Activated CD4-positive, CD25-positive, alpha-beta regulatory T cell treated with anti-CD3 and anti-CD28 coated beads, Interleukin-2, amount 50 U/mL, for 24 hours (primary cell): ENCODE results near the gene RSPRY1.
"Not testable (repeated sequence)": the region's sequence is repeated elsewhere in the genome, so short reads cannot be mapped to it uniquely, and the experiment has no call there.

Experiments
- ATAC-seq, 2 donors: fragments of 150-1000 bp; cut with Tn5 transposase; one replicate each; pipeline ENCODE4 v1.10.0; 2021; ENCODE audit warnings: mild to moderate bottlenecking in 1 of 2, moderate library complexity in 1 of 2

Gene RSPRY1

DNA sequence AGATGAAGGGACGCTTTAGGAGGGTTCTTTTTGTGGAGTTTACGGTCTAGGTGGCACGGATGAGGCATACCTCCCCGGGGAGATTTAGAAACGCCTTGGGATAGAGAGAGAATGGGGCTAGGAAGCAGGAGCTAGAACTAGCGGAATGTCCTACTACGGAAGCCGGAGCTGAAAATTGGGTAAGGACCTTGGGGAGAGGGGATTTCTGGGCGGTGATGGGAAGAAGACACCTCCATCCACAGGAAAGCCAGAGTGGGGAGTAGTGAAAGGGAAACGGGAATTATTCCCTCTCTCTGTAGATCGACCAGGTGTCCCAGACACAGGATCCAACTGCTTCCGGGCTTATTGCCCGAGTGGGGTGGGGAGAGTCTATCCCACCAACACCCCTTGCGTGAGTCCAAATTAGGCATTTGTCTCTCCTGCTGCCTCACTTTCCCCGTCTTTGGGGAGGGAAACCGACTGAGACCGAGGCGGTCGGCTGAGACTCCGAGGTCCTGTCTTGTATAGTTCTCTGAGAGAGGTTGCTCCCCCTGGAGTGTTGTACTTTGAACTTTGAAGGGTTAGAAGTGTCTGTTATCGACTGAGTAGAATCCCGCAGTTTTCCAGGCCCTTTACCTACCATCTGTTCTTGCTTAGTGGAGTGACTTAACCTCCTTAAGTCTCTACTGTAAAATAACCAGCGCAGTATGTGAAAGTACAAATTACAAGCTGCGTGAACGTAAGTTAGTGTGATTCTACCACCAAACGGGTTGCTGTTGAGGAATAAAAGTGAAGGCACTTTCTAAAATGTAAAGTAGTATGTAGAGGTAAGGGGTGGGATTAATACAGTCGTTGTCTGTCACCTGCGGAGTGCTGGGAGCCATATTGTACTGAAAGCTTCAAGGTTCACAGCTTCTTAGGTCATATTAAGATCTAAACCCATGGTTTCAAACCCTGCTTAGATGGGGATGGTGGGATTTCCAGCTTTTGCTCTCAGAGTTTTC is 1.0 kb downstream of the RSPRY1 start:
- ATAC-seq, result no peak

DNA sequence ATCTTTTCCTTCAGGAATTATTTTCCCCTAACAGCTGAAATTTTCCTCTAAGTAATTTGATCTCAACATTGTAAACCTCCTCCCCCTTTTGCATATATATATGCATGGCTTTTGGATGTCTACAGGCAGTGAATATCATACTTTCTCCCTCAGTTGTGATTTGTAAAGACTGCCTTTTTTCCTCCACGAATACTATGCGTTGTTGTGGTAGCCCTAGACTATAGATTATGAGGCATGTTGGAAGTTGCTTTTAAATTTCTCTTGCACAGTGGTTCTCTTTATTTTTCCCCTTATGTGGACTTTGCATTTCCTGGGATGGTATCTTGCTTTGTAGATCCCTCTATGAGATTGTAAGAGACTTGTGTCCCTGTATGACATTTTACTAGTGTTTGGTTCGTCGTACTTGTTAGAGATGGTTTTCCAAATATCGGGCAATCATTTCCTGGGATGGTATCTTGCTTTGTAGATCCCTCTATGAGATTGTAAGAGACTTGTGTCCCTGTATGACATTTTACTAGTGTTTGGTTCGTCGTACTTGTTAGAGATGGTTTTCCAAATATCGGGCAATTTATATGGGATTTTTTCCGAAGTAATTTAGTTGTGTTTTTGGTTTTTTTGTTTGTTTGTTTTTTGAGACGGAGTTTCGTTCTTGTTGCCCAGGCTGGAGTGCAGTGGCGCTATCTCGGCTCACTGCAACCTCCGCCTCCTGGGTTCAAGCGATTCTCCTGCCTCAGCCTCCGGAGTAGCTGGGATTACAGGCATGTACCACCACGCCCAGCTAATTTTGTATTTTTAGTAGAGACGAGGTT is 2.0 kb downstream of the RSPRY1 start:
- not testable (repeated sequence) for ATAC-seq

DNA sequence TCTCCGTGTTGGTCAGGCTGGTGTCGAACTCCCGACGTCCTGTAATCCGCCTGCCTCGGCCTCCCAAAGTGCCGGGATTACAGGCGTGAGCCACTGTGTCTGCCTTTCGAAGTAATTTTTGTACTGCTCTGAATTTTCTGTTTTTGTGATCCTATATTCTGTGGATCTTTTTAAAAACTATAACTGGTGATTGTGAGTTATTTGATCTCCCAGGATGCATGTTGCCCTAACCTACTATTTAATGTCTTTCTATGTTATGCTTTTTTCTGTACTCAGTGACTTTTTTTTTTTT is 2.5 kb downstream of the RSPRY1 start:
- no peak for ATAC-seq

DNA sequence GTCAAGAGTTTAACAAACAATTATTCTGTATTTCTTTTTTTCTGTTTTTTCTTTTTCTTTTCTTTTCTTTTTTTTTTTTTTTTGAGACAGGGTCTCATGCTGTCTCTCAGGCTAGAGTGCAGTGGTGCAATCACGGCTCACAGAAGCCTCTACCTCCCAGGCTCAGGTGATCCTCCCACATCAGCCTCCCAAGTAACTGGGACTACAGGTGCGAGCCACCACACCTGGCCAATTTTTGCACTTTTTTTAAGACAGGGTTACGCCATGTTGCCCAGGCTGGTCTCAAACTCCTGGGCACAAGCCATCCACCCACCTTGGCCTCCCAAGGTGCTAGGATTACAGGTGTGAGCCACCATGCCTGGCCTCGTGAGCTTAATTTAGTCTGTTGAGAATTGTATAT is 3.4 kb downstream of the RSPRY1 start:
- ATAC-seq, result not testable (repeated sequence)

DNA sequence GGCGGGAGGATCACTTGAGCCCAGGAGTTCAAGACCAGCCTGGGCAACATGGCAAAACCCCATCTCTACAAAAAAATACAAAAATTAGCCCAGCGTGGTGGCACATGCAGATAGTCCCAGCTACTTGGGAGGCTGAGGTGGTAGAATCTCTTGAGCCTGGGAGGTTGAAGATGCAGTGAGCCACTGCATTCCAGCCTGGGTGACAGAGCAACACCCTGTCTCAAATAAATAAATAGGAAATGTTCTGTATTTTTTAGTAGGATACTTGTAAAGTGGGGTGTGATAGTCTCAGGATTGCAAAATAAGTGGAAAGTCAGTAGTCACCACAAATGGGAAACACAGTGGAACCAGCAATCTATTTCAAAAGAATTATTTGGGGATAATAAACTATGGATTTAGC is 4.0 kb downstream of the RSPRY1 start:
- ATAC-seq, result no peak

DNA sequence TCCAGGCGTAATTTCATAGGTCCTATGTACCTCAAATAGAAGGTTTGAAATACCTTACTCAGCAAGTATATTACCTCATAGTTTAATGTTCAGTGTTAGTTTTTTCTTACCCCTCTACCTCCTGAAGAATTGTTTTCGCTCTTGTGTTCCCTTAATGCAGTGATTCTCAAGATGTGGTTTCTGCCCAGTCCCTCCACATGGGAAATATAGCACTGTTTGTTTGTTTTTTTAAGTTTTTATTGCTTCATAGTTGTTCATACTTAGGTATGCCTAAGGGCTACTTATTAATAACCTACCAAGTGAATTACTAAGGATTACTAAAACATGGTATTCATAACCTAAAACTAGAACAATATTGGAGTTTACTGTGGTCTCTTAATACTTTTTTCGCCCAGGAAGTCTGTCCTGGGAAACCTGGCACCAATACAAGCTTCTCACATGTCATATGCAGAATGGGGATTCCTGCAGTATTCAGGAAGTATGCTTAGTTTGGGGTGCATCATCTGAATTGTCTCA is 5.0 kb downstream of the RSPRY1 start:
- ATAC-seq, result no peak

DNA sequence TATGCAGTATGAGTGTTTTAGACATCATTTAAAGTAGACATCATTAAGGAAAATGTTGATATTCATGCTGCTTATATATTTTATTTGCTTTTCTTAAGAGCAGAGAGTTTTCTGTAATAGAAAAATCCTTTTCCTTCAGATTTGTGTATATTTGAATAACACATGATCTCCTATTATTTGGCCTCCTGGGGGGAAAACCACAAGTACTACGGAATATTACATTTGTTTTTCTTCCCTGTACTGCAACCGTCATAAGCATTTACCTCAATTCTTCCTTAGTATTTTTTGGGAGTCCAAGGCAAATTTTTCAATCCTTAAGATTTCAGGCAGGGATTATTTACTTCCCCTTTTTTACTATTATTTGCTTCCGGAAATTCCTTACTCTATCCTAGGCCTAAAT is 6.0 kb downstream of the RSPRY1 start:
- ATAC-seq, result no peak

DNA sequence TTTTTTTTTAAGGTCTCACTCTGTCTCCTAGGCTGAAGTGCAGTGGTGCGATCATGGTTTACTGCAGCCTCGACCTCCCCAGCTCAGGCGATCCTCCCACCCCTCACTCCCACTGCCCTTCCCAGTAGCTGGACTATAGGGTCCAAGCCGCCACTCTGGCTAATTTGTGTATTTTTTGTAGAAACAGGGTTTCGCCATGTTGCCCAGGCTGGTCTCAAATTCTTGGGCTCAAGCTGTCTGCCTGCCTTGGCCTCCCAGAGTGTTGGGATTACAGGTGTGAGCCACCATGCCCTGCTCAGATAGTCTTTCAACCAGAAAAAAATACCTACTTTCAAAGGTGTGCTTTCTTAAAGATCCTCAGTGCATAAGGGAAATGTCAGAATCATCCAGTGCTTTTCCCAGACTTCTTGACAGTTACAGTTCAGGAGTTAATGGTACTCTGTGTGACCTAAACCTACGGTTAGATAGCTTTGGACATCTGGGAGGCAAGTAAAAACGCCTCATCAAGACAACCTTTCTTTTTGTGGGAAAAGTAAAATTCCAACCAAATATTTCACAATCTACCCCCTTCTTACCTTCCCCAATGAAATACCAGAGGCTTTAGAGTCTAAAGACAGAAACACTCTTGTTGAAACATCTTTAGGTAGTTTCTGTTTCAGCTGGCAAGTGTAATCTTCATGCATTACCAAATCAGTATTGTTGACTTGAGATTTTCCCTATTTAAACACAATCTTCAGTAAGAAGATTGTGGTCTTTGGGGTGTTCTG is 6.8 kb downstream of the RSPRY1 start:
- ATAC-seq, result no peak

DNA sequence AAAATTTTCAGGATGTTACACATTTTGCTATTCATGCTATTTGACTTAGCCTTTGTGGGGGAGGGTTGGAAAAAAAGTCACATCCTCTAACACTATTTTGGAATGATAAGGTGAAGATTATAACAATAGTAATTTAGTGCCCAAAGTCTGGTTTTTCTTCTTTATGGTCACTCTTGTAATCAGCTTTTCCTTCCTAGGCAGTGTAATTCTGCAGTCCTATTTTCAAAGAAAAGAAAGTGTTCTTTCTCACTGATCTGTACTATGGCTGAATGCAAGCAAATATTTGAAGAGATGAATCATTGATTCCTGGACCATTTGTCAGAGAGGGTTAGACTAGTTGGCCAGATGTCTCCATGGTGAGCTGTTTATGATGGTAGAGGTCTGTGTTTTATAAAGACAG is 8.4 kb downstream of the RSPRY1 start:
- no peak for ATAC-seq

DNA sequence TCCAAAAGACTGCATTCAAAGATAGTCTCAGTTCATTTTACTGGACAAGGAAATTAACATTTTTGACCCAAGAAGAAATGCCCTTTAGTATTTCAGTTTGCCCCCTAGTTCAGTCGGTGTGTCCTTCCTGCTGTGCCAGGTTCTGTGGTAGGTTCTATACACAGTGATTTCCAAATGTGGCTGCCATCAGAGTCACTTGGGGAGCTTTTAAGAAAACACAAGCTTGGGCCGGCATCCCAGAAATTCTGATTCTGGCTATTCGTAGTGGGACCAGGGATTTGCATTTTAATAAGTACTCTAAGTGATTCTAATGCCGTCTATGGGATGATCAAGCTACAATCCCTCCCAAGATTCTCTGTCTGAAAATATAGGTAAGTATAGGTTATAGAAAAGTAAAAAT is 10.2 kb downstream of the RSPRY1 start:
- no peak for ATAC-seq

DNA sequence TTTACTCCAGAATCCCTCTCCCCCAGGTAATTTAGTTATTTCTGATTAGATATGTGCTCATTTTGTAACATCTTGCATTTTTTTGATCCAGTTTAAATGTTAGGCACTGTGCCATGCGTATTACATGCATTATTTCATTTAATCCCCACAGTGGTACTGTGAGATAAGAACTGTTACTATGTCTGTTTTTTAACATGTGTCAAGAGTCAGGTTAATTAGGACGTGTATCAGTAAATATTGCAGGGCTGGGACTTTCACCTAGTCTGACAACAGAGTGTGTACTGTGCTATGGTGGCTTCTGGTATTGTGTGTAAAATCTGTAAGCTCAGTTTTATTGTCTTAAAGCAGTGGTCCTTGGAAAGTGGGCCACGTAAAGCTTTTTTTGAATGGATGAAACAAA is 10.6 kb downstream of the RSPRY1 start:
- ATAC-seq, result no peak

DNA sequence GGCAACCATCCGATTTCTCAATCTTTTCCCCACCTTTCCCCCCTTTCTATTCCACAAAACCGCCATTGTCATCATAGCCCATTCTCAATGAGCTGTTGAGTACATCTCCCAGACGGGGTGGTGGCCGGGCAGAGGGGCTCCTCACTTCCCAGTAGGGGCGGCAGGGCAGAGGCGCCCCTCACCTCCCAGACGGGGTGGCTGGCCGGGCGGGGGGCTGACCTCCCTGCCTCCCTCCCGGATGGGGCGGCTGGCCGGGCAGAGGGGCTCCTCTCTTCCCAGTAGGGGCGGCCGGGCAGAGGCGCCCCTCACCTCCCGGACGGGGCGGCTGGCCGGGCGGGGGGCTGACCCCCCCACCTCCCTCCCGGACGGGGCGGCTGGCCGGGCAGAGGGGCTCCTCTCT is 14.2 kb downstream of the RSPRY1 start:
- ATAC-seq, result not testable (repeated sequence)

DNA sequence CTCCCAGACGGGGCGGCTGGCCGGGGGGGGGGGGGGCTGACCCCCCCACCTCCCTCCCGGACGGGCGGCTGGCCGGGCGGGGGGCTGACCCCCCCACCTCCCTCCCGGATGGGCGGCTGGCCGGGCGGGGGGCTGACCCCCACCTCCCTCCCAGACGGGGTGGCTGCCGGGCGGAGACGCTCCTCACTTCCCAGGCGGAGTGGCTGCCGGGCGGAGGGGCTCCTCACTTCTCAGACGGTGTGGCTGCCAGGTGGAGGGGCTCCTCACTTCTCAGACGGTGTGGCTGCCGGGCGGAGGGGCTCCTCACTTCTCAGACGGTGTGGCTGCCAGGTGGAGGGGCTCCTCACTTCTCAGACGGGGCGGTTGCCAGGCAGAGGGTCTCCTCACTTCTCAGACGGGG is 14.8 kb downstream of the RSPRY1 start:
- ATAC-seq, result not testable (repeated sequence)

DNA sequence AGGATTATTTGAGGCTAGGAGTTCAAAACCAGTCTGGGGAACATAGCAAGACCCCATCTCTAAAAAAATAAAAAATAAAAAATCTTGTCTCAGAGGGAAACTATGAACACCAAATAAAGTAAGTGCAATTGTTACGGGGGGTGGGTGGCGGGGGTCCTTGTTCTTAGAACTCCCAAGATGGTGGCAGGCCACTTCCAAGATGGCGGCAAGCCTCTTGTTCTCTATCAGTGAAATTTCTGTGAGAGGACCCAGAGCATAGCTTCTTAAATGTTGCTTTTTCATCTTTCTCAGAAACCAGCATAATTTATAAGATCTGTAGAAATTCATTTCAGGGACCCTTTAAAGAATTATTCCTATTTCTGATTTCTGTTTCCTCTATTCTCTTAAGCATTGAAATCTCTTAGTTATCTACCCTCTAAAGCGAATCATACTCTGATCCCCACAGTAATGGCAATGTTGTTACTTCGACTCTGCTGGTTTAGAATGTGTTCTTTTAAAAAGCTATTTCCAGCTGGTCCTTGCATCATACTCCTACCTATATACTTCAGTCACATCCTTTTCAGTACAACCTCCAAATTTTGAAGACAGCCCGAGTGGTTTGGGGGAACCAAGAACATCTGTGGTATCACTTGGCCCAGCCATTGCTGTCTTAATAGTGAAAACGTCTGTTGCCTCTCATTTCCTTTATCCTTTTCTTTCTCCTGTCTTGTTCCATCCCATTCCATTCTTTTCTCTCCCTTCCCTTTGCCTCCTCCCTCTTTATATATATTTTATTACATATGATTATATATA is 16.2 kb downstream of the RSPRY1 start:
- no peak for ATAC-seq

DNA sequence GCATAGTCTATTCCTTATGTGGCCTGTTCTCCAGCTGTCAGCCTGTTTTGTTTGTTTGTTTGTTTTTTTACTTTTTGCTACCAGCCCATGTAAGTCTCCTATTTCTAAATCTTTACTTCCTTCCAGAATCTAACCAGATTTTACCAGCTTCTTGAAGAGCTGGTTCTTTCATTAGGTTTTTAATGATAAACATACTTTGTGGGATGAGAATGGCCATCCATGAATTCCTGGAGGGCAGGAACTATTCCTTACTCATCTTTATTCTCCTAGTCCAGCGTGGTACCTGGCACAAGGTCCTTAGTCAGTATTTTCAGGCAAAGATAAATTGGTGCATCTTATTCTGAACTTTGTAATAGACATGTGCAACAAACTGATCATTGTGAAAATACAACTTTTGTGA is 17.3 kb downstream of the RSPRY1 start:
- no peak for ATAC-seq

DNA sequence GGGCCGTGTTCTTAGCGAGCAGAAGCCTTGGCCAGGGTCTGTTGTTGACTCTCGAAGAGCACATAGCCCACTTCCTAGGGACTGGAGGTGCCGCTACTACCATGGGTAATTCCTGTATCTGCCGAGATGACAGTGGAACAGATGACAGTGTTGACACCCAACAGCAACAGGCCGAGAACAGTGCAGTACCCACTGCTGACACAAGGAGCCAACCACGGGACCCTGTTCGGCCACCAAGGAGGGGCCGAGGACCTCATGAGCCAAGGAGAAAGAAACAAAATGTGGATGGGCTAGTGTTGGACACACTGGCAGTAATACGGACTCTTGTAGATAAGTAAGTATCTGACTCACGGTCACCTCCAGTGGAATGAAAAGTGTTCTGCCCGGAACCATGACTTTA is 18.5 kb downstream of the RSPRY1 start:
- ATAC-seq, result no peak

DNA sequence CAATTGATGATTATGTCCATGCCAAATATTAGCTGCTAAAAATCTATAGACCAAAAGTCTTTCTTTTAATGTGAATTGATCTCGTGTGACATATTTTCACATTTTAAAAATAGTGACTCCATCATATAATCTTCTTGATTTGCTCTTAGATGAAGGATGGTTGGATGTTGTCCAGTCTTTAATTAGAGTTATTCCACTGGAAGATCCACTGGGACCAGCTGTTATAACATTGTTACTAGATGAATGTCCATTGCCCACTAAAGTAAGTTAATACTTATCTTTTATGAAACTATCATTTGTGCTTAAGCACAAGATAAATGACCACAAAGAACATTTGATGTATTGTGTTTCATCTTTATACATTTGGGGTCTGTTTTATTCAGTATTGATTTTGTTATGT is 22.8 kb downstream of the RSPRY1 start:
- ATAC-seq, result no peak

DNA sequence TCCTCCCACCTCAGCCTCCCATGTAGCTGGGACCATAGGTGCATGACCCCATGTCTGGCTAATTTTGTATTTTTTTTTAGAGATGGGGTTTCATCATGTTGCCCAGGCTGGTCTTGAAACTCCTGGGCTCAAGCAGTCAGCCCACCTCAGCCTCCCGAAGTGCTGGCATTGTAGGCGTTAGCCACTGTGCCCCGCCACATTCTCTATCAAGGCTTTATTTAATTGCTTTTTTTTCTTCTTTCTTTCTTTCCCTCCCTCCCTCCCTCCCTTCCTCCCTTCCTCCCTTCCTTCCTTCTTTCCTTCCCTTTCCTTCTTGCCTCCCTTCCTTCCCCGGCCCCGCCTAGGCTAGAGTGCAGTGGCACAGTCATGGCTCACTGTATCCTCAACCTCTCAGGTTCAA is 23.7 kb downstream of the RSPRY1 start:
- ATAC-seq, result no peak

DNA sequence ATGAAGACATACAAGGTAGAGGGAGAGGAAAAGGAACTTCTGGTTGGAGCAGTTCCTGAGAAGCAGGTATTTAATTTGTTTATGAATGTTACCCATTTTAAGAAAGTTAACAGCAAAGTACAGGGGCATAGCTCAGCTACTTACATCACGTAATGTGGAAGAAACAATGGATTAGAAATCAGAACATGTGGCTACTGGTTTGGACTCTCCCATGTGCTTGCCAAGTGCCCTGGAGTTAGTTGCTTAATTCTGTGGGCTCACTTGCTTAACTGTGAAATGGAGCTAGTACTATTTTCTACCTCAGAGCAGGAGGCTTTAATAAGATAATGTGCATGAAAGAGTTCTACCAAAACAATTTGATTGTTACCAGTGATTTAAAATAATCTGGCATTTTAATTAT is 27.3 kb downstream of the RSPRY1 start:
- no peak for ATAC-seq

DNA sequence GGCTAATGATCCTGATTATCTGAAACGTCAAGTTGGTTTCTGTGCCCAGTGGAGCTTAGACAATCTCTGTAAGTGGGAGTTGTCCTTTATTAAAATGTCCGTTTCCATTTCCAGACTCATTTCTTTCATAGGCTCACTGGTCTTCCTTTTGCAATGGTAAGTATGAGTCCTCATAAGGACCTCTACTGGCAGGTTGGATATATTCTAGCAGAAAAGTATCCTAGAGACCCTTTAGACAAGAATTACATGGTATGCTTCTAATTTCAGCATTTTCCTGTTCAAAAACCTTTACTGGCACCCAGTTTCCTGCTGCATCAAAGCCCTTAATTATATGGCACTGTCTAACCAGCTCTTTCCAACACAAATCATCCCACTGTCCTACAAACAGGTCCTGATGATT is 30.8 kb downstream of the RSPRY1 start:
- ATAC-seq, result no peak

DNA sequence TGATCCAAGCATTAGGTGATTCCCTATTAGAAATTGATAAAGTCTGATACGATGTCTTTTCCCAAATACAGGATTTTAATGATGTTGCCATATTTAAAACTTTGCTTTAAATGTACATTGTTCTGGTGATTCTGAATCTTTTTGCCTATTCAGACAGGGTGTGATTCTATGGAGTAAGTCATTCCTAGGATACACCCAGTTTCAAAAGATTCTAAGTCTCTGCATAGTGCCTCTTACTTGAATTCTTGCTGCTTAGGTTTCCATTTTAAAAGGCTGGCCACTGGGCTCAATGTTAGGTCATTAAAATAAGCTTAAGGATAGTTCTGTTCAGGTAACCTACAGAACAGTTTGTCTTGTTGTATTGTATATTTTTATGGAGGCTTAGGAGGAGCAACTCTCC is 36.9 kb downstream of the RSPRY1 start:
- no peak for ATAC-seq

DNA sequence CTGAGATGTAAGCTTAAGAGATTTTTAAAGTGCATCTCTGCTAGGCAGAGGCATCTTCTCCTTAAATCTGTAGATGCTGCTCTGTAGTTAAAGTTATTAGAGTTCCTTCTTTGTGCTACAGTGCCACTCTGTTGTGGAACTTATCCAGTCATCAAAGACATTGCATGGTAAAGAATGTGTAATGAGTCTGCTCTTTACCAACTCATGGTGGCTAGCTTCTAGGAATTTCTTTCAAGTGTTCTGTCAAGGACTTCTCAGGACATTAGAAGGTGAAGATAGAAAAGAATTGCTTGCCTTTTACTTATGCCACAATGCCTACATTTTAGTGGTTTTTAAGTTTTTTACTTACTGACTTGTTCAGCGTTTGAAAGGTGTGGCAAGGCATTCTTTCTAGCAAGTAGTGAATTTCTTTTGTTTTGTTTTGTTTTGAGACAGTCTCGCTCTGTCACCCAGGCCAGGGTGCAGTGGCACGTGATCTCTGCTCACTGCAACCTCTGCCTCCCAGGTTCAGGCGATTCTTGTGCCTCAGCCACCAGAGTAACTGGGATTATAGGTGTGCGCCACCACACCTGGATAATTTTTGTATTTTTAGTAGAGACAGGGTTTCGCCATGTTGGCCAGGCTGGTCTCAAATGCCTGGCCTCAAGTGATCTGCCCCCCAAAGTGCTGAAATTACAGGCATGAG is 38.7 kb downstream of the RSPRY1 start:
- ATAC-seq, result no peak
